ENCODE data around the gene GPR108. TPM values are rescaled to one million over a fixed set of nuclear protein-coding genes. Genes with fewer than 3 reads are reported as not detected.
A peak's percentile ranks its signal among the peaks of the same experiment; 100 is the strongest.
"Not testable (repeated sequence)": the region's sequence is repeated elsewhere in the genome, so short reads cannot be mapped to it uniquely, and the experiment has no call there.

Gene GPR108
- total RNA-seq, 2 experiments from 2014 or later, result 56.0 to 62.9 TPM

DNA sequence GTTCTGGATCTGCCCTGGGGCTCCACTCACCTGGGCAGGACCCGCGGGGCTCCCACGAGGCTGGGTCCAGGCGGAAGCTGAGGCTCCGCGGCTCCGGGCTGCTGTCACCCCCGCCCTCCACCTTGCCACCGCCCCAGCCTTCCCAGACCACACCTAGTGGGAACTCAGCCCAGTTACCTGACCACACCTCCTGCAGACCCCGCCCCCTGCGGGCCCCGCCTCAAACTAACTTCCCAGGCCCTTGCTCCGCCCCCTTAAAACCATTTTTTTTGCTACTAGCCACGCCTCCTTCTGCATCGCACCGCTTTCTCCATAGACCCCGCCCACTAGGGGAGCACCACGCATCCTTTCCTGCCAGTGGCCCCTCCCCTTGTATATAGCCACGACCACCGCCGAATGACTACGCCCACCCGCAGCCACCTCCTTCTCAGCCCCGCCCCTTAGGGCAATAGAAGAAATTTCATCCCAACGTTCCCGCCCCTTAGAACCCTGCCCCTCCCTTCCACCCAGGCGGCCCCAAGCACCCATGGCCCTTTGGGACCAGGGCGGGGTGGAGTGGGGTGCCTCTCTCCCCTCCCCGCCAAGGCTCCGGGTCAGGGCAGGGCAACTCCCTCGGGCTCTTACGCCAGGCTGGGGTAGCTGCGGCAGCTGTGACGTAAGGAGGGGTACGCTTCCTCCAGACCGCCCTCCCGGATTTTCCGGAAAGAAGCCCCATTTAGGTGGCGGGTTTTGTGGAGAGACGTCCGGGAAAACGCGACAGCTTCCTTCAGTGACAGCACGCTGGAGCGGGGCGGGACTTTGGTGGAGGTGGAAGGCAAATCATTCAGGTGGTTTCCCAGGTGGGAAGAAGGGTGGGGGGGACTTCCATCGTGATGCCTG is 30.2 kb upstream of the GPR108 start, which contains the start of gene SH2D3A:
TSS of gene SH2D3A (minus strand) at position 79 of the 879 bp plus-strand sequence. CDS start 3,687 bp downstream, outside the sequence.
- H3K9me3 Mint-ChIP-seq, result no peaks in the 10 kb centered on the region
- H3K4me1 Mint-ChIP-seq, result peaks cover 40% of the 10 kb centered on the region
- peaks cover under 1% of the 10 kb centered on the region for H3K36me3 Mint-ChIP-seq
- H3K27ac Mint-ChIP-seq, result peak within 1 kb of the TSS; percentile 87
- H3K4me3 Mint-ChIP-seq, result peak within 1 kb of the TSS; percentile 89
- DNase-seq, result peak; percentile 94
- no peaks in the 10 kb centered on the region for H3K27me3 Mint-ChIP-seq

DNA sequence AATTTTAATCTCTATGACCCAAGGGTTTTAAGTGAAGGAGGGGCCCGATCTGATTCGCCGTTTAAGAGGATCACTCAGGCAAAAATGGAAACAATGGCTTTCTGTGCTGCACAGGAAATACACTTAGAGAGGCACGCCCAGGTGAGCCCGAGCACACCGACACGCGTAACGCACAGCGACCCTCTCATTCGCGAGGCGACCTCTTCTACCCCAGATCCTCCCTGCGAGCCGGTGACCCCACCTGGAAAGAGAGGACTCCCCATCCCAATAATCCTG is 29.6 kb upstream of the GPR108 start:
- no peak for DNase-seq
- H3K36me3 Mint-ChIP-seq, result peaks cover 2% of the 10 kb centered on the region
- H3K9me3 Mint-ChIP-seq, result no peaks in the 10 kb centered on the region
- no peaks in the 10 kb centered on the region for H3K27me3 Mint-ChIP-seq
- peak overlapping the region; percentile 87 for H3K27ac Mint-ChIP-seq
- H3K4me1 Mint-ChIP-seq, result peaks cover 35% of the 10 kb centered on the region
- peak overlapping the region; percentile 89 for H3K4me3 Mint-ChIP-seq

DNA sequence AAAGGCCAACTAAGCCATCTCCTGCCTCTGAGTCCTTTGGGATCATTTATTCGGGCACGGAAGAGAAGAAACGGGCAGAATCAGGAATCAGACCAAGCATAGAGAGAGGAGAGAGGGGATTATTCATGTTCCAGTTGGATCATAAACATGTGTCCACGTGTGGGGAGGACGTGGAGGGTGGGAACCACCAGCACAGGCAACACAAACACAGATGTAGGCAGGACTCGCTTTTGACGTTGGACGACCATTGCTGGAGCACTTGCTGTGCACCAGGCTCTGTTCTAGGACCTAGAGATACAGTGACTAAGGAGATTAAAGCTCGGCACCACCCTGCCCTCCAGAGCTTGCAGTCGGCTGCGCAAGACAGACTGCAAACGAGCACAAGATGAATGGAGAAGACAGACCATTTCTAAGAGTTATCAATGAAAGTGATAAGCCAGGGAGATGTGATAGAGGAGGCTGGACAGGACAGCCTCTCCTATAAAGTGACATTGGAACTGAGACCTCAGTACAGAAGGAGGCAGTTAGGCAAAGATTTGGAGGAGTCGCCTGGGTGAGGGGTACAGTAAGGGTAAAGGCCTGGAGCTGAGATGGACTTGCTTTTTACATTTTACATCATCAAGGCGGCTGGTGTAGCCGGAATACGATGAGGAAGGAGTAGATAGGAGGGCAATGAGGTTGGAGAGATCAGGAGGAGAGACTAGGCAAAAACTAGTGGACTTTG is 29.1 kb upstream of the GPR108 start:
- no peaks in the 10 kb centered on the region for H3K9me3 Mint-ChIP-seq
- no peaks in the 10 kb centered on the region for H3K27me3 Mint-ChIP-seq

DNA sequence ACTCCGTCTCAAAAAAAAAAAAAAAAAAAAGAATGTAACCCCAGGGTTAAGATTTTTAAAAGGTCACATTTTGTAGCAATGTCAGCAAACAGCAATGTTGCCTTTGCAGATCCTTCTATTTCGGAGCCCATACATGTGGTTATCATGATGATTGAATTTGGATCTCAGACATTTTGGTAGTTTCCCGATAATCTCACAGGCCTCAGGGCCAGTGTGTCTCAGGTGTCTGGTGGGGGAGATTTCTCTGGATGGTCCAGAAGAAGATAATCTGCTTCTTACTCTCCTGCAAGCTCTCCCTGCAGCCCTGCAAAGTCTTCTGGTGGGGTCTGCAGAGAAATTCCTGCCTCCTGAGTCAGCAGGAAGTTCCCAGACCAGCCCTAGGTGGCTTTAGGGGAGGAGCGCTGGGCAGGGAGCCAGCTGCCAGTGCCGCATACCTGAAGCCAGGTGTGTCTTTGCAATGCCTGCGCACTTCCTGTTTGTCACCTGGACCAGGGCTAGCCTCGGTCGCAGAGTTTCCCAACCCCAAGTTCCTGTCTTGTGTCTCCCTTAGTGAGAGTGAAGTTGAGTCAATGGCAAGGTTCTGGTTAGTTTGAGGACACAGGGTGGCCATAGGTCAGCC is 28.5 kb upstream of the GPR108 start:
- Mint-ChIP-seq H3K4me3 (peak overlapping the region; percentile 89), H3K27me3 (no peaks in the 10 kb centered on the region), H3K27ac (peak overlapping the region; percentile 87), H3K36me3 (peaks cover 10% of the 10 kb centered on the region), H3K4me1 (peaks cover 32% of the 10 kb centered on the region), H3K9me3 (no peaks in the 10 kb centered on the region)
- no peak for DNase-seq

More for the DNA sequence above, 29.1 kb upstream of the GPR108 start:
- peak overlapping the region; percentile 87 for H3K27ac Mint-ChIP-seq
- peak overlapping the region; percentile 89 for H3K4me3 Mint-ChIP-seq
- H3K4me1 Mint-ChIP-seq, result peaks cover 32% of the 10 kb centered on the region
- H3K36me3 Mint-ChIP-seq, result peaks cover 4% of the 10 kb centered on the region
- no peak for DNase-seq

DNA sequence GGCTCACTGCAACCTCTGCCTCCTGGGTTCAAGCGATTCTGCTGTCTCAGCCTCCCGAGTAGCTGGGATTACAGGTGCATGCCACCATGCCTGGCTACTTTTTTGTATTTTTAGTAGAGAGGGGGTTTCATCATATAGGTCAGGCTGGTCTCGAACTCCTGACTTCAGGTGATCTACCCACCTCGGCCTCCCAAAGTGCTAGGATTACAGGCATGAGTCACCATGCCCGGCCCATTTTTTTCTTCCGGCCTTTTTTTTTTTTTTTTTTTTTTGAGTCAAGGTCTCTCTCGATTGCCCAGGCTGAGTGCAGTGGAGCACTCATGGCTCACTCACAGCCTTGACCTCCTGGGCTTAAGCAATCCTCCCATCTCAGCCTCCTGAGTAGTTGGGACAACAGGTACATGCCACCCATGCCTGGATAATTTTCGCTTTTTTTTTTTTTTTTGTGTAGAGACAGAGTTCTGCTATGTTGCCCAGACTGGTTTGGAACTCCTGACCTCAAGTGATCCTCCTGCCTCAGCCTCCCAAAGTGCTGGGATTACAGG is 24.9 kb upstream of the GPR108 start:
- peaks cover 20% of the 10 kb centered on the region for H3K36me3 Mint-ChIP-seq
- H3K9me3 Mint-ChIP-seq, result not testable (repeated sequence)

DNA sequence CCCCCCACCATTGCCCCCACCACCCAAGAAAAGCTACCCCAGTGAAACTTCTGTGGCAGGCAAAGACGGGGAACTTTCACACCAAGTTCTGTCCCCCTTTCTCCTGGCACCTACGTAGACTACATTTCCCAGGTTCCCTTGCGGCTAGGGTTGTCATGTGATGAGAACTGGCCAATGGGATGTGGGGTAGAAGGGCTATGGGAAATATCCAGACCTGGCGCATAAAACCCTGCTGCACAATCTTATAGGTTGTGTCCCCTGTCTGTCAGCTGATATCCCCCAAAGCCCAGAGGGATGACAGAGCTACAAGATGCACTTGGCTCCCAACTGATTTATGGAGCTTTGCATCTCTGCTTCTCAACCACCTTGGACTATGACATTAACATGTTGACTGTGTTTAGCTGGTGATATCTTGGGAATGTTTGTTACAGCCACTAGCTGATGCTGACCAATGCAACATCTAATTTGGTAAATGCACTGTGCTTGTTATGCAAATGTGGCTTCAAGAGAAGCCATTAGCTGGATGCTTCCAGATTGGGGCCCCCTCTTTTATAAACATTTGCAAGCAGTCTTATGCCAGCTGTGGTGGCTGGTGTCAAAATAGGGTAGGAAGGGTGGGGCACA is 23.8 kb upstream of the GPR108 start:
- Mint-ChIP-seq H3K27ac (no peak overlapping the region), H3K4me3 (no peak overlapping the region), H3K4me1 (peaks cover 17% of the 10 kb centered on the region), H3K27me3 (no peaks in the 10 kb centered on the region), H3K9me3 (no peaks in the 10 kb centered on the region), H3K36me3 (peaks cover 20% of the 10 kb centered on the region)
- DNase-seq, result peak; percentile 29

More for the DNA sequence above, 24.9 kb upstream of the GPR108 start:
- DNase-seq, H3K27ac Mint-ChIP-seq, H3K4me3 Mint-ChIP-seq, H3K27me3 Mint-ChIP-seq: not testable (repeated sequence)
- peaks cover 23% of the 10 kb centered on the region for H3K4me1 Mint-ChIP-seq

DNA sequence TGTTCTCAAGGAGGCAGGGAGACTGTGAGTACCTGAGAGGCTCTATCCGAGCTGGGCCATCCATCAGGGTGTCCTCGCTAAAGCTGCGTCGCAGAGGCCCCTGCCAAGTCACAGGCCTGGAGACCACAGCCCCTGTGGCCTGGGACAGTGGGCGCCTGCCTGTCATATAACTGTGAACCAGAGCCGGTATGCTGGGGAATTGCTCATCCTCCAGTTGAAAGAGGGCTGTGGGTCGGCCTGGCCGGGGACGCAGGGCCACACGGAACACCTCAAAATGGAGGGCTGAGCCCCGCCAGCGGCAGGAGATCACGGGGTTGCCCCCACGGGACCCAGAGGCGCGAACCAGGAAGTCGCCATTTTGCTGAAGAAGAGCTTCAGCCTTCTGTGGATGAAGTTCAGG is 23.2 kb upstream of the GPR108 start:
- no peaks in the 10 kb centered on the region for H3K9me3 Mint-ChIP-seq

DNA sequence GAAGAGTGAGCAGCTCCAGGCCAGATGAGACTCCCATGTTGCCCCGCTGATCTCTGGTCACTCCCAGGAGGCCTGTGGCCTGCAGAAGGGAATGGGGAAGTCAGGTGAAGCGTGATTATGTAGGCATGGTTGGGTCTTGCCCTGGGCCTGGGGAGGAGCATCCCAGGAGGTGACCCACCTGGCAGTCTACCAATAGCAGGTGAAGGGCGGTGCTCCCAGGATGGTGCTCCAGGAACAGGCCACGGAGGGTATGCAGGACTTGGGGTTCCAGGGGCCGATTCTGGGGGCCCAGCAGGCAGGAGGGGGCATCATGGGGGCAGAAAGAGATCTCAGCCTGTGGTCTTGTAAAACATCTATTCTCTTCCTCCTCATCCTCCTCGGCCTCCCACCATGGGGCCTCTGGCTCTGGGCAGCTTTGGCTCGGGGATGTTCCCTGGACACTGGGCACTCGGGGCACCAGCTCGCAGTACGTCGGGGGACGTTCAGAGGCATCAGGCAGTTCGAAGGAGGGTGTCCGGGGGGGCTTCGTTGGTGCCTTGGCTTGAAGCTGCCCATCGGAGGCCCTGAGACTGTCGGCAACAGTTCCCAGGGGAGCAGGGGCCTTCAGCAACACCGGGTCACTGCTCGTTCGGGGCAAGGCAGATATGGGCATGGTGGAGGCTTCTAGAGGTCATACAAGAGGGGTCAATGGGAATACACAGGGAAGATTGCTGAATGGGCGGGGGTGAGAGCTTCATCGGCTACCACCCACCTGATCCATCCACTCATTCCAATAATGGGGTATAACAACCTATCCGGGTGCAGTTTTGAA is 17.5 kb upstream of the GPR108 start:
- Mint-ChIP-seq H3K4me1 (peaks cover 10% of the 10 kb centered on the region), H3K4me3 (no peak overlapping the region), H3K9me3 (no peaks in the 10 kb centered on the region), H3K27ac (no peak overlapping the region), H3K36me3 (peaks cover 27% of the 10 kb centered on the region), H3K27me3 (no peaks in the 10 kb centered on the region)
- DNase-seq, result no peak

More for the DNA sequence above, 23.2 kb upstream of the GPR108 start:
- Mint-ChIP-seq H3K4me3 (no peak overlapping the region), H3K27ac (no peak overlapping the region), H3K36me3 (peaks cover 20% of the 10 kb centered on the region), H3K4me1 (peaks cover 11% of the 10 kb centered on the region), H3K27me3 (no peaks in the 10 kb centered on the region)
- no peak for DNase-seq

DNA sequence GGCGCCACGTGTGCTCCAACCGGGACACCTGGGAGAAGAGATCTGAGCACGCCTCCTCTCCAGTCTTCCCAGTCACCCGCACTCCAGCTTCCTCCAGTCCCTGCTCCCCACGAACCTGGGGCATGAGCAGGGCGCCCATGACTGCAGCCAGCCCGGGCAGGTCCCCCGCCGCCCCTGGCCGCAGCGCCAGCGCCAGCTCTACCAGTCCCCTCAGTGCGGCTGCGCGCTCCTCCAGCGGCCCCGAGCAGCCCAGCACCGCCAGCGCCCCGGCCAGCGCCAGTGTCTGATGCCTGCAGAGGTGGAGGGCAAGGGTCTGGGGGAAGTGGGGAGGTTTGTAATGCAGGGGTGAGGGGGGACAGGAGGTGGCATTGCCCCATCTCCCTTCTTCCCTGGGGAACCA is 16.8 kb upstream of the GPR108 start:
- H3K27me3 Mint-ChIP-seq, result no peaks in the 10 kb centered on the region
- H3K27ac Mint-ChIP-seq, result no peak overlapping the region
- DNase-seq, result no peak
- peaks cover 10% of the 10 kb centered on the region for H3K4me1 Mint-ChIP-seq
- peaks cover 25% of the 10 kb centered on the region for H3K36me3 Mint-ChIP-seq
- H3K4me3 Mint-ChIP-seq, result no peak overlapping the region
- no peaks in the 10 kb centered on the region for H3K9me3 Mint-ChIP-seq

DNA sequence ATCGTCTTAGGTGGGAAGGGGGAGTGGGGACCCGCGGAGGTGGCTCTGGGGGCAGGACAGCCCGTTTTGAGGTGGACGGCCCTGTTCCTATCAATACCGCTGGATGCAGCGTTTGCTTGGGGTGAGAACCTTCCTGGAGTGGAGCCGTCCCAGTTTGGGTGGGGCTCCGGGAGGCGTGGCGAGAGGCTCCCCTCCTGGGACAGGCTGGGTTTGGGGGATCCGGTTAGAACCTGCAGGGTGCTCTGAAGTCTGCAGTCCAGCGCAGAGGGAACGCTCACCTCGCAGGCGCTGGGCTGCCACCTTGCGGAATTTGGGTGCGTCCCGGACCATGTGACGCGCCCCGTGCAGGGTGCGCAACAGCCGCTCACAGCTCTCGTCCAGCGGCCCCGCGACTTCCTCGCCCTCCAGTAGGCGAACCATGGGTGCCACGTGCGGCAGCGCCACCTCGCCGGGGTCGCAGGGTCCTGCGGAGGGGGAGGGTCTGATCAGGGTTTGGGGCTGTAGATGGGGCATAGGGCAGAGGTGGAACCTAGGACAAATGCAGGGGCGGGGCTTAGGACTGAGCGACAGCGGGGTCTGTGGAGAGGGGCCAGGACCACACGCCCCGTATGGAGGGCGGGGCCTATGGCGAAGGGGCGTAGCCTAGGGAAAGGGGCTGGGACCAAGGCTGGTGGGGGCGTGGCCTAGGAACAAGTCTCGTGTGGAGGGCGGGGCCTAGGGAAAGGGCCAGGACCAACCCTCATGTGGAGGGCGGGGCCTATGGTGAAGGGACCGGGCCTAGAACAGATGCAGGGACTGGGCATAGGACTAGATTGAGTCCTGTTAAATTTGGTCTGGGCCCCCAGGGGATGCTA is 16.0 kb upstream of the GPR108 start:
- peak; percentile 86 for DNase-seq
- H3K4me1 Mint-ChIP-seq, result peaks cover 10% of the 10 kb centered on the region
- H3K4me3 Mint-ChIP-seq, result peak overlapping the region; percentile 60
- H3K27ac Mint-ChIP-seq, result peak overlapping the region; percentile 91
- H3K36me3 Mint-ChIP-seq, result peaks cover 21% of the 10 kb centered on the region
- no peaks in the 10 kb centered on the region for H3K9me3 Mint-ChIP-seq
- H3K27me3 Mint-ChIP-seq, result no peaks in the 10 kb centered on the region

DNA sequence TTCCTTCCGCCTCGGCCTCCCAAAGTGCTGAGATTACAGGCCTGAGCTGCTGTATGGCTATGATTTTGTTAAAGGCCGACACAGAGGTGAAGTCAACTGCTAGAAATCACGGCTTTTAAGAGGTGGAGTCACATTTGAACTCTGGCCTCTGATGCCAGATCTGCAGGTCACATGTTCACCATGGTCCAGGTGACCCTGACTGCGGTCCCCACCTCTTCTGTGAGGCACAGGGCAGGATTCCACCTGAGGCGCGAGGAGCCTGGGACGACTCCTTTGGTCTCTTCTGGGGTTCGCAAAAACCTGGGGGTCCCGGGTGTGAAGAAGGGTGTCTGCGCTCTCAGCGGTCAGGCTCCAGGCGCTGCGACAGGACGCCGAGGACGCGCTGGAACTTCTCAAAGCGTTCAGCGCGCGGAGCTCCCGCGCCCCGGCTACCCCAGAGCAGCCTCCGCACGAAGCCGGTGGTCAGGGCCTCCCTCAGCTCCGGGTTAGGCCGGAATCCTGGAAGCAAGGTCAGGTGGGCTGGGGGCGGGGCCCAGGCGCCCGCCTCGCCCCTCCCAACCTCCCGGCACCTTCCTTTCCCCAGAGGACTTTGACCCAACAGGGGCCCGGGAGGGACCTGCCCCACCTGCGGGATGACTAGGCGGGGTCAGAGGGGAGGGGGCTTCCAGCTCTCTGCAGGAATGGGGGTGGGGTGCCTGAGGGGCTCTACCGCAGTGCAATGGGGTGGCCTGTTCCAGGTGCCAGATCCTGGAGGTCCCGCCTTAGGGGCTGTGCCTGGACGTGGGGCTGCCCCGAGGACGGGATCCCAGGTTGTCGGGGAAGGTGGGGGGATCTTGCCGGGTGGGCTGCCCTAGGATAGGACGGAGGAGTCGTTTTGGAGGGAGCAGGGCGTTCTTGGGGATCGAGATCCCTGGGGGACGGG is 15.1 kb upstream of the GPR108 start:
- Mint-ChIP-seq H3K36me3 (peaks cover 23% of the 10 kb centered on the region), H3K4me1 (peaks cover 7% of the 10 kb centered on the region), H3K27me3 (no peaks in the 10 kb centered on the region), H3K27ac (no peak overlapping the region), H3K9me3 (no peaks in the 10 kb centered on the region), H3K4me3 (peak overlapping the region; percentile 60)
- no peak for DNase-seq

DNA sequence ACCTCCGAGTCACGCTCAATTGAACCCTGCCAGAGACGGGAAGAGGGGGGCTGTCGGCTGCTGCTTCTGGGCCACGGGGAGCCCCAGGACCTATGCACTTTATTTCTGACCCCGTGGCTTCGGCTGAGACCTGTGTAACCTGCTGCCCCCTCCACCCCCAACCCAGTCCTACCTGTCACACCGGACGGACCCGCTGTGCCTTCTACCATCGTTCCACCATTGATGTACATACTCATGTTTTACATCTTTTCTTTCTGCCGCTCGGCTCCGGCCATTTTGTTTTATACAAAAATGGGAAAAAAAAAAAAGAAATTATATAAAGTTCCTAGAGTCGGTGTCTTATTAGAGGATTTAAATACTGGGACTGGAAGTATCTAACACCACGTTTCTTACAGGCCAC is 13.8 kb upstream of the GPR108 start:
- no peaks in the 10 kb centered on the region for H3K9me3 Mint-ChIP-seq
- no peak overlapping the region for H3K27ac Mint-ChIP-seq
- H3K4me1 Mint-ChIP-seq, result peaks cover 6% of the 10 kb centered on the region
- peaks cover 32% of the 10 kb centered on the region for H3K36me3 Mint-ChIP-seq
- H3K27me3 Mint-ChIP-seq, result no peaks in the 10 kb centered on the region
- H3K4me3 Mint-ChIP-seq, result no peak overlapping the region
- no peak for DNase-seq

All from activated naive CD8-positive, alpha-beta T cell treated with anti-CD3 and anti-CD28 coated beads for 36 hours (primary cell).